ENCODE measurements around the gene HMBS.

The HMBS gene

GRCh38 chr11:119116235-119116594 lies 31.5 kb downstream of the HMBS start (continued):
- no peak for TF ChIP-seq ZNF398 (tag by site-specific recombination; IDR thresholded peaks at IDR 0.05)
- TF ChIP-seq ELK4 (IDR thresholded peaks at IDR 0.05; ENCODE audit: borderline replicate concordance, low read depth, low read length): no peak

- CTCF ChIA-PET: no interaction called here
- no peak for TF ChIP-seq ZNF529 (tag by site-specific recombination; IDR thresholded peaks at IDR 0.05; ENCODE audit: insufficient replicate concordance)
- no peak for TF ChIP-seq ZNF362 (tag by site-specific recombination; IDR thresholded peaks at IDR 0.05)
- TF ChIP-seq YY2 (tag by site-specific recombination; IDR thresholded peaks at IDR 0.05): no peak
- no peak for TF ChIP-seq ZNF585B (tag by site-specific recombination; IDR thresholded peaks at IDR 0.05)
- no peak for TF ChIP-seq ZNF747 (tag by site-specific recombination; IDR thresholded peaks at IDR 0.05)
- no peak for TF ChIP-seq ZNF658 (tag by site-specific recombination; IDR thresholded peaks at IDR 0.05)
- no peak for TF ChIP-seq ZNF837 (tag by site-specific recombination; IDR thresholded peaks at IDR 0.05)
- no peak for TF ChIP-seq SP7 (tag by site-specific recombination; IDR thresholded peaks at IDR 0.05)
- no peak for TF ChIP-seq IKZF3 (tag by site-specific recombination; IDR thresholded peaks at IDR 0.05)
- TF ChIP-seq ZBTB11 (tag by site-specific recombination; conservative IDR thresholded peaks at IDR 0.05; ENCODE audit: low read depth): no peak
- no peak for TF ChIP-seq ZEB2 (tag by site-specific recombination; IDR thresholded peaks at IDR 0.05)
- TF ChIP-seq ZFP37 (tag by site-specific recombination; IDR thresholded peaks at IDR 0.05): no peak
- TF ChIP-seq ZNF777 (tag by site-specific recombination; IDR thresholded peaks at IDR 0.05; ENCODE audit: borderline replicate concordance): no peak
- no peak for TF ChIP-seq ZNF558 (tag by site-specific recombination; IDR thresholded peaks at IDR 0.05)
- TF ChIP-seq INSM2 (tag by site-specific recombination; IDR thresholded peaks at IDR 0.05): no peak
- no peak for TF ChIP-seq ZNF174 (tag by site-specific recombination; IDR thresholded peaks at IDR 0.05)
- TF ChIP-seq ZNF621 (tag by site-specific recombination; IDR thresholded peaks at IDR 0.05): no peak
- TF ChIP-seq ZNF132 (tag by site-specific recombination; IDR thresholded peaks at IDR 0.05; ENCODE audit: borderline replicate concordance): no peak
- no peak for TF ChIP-seq ZNF560 (tag by site-specific recombination; IDR thresholded peaks at IDR 0.05; ENCODE audit: borderline replicate concordance)
- no peak for TF ChIP-seq WT1 (tag by site-specific recombination; IDR thresholded peaks at IDR 0.05)
- Histone ChIP-seq H3K4me1 (ENCODE audit: control insufficient read depth, insufficient read depth, low read length) (no peaks in the 10 kb centered on the region), H3K36me3 (ENCODE audit: control insufficient read depth in 2 of 2, insufficient read depth in 1 of 2, low read length in 2 of 2) (peaks cover 0 to 55% of the 10 kb centered on the region in 2 experiments; a peak in 1 of 3 replicates), H3K27ac (ENCODE audit: extremely low read depth, low read depth, low read length) (no peak overlapping the region), H3K4me3 (ENCODE audit: low read depth, low read length) (no peak overlapping the region), H3K9me3 (ENCODE audit: control insufficient read depth, insufficient read depth, low read depth, low read length) (no peaks in the 10 kb centered on the region)
- POLR2A ChIA-PET: interaction anchor here (0.6 kb wide), 1 partner anchor 28 kb away, joined by 4 read pairs; no protein-coding TSS in a partner anchor
Measured at GRCh38 chr11:119116601-119117000, 31.9 kb downstream of the HMBS start.

Data from HEK293 (cell line).